HCT116 (cell line): Measurements from ENCODE around the gene TARBP1. TPM values are rescaled to one million over a fixed set of nuclear protein-coding genes. Genes with fewer than 3 reads are reported as not detected.

ENCODE experiments used
- ATAC-seq: fragments of 200-7000 bp; cut with Tn5 transposase; 2 replicates; pipeline ENCODE4 v1.9.1; 2020; ENCODE audit warnings: mild to moderate bottlenecking, moderate library complexity
- BruUV-seq: library from RNA; stranded (reverse); fragments of 400-500 nt; replicated peaks from 2 replicates; lab custom pipeline; 2021; lab: Mats Ljungman, UMichigan
- CTCF ChIA-PET: fragments of 300-600 bp; sonication (Branson Sonifier 250); formaldehyde crosslinking; loops from one replicate; lab custom pipeline; 2021; ENCODE audit warnings: antibody characterized with exemption; lab: Charles Lee
- POLR2A ChIA-PET: fragments of 300-600, 350-600 bp; sonication (Branson Sonifier 250); formaldehyde crosslinking; loops from one replicate; lab custom pipeline; 2021; ENCODE audit warnings: antibody characterized with exemption; lab: Charles Lee
- RAD21 ChIA-PET, 2 experiments: fragments of 300-600 bp; sonication (Branson Sonifier 250); formaldehyde crosslinking; loops; one replicate each; lab custom pipeline; 2023; ENCODE audit warnings: low total read pairs in 2 of 2; ENCODE audit not compliant: uncharacterized antibody in 2 of 2, unreplicated experiment in 2 of 2, low non-redundant PET in 1 of 2; lab: Charles Lee
- DNase-seq: peaks from one replicate; pipeline ENCODE4 v3.0.0-alpha.2; 2010; ENCODE audit warnings: low read depth, low spot score
- H2AFZ ChIP-seq: fragments of 200-600 bp; shearing (Covaris generic), sonication (generic); 2 replicates; pipeline ENCODE4 v1.6.1; 2017; ENCODE audit warnings: low read depth, mixed run types, mixed read lengths, antibody characterized with exemption, low read length; ENCODE audit not compliant: poor library complexity, severe bottlenecking
- H3K27ac ChIP-seq: 2 replicates; pipeline ENCODE4 v1.5.1; 2012; ENCODE audit warnings: low read depth, low read length
- H3K27me3 ChIP-seq: fragments of 200-600 bp; sonication (generic); 2 replicates; pipeline ENCODE4 v1.6.1; 2016; ENCODE audit warnings: mixed run types, low read length, mixed read lengths; ENCODE audit not compliant: insufficient read depth
- H3K36me3 ChIP-seq, 2 experiments: fragments of 200-500 bp in 1 of 2; fragments of 200-600 bp in 1 of 2; sonication (Bioruptor generic) in 1 of 2; sonication (generic) in 1 of 2; 2 replicates each; pipeline versions ENCODE4 v1.5.1 to v1.6.1; 2014 to 2016; ENCODE audit warnings: low read length in 2 of 2, inconsistent platforms in 1 of 2, mixed read lengths in 1 of 2, mixed run types in 1 of 2; ENCODE audit not compliant: insufficient read depth in 2 of 2, control insufficient read depth in 1 of 2
- H3K4me1 ChIP-seq, 2 experiments: fragments of 200-600 bp in 1 of 2; sonication (generic) in 1 of 2; 2 replicates each; pipeline versions ENCODE4 v1.5.1 to v1.6.1; 2012 to 2017; ENCODE audit warnings: low read length in 2 of 2, inconsistent platforms in 1 of 2, mild to moderate bottlenecking in 1 of 2, mixed read lengths in 1 of 2, mixed run types in 1 of 2, moderate library complexity in 1 of 2; ENCODE audit not compliant: insufficient read depth in 2 of 2, control insufficient read depth in 1 of 2
- H3K4me2 ChIP-seq: fragments of 200-600 bp; sonication (generic); 2 replicates; pipeline ENCODE4 v1.6.1; 2017; ENCODE audit warnings: mixed run types, low read length, mixed read lengths
- H3K4me3 ChIP-seq, 2 experiments: fragments of 200-600 bp in 1 of 2; sonication (generic) in 1 of 2; replicated peaks in 1 of 2; 2 replicates each; pipeline ENCODE4 v1.5.1; 2011 to 2016; ENCODE audit warnings: low read length in 2 of 2, control low read depth in 1 of 2, low read depth in 1 of 2, mild to moderate bottlenecking in 1 of 2, mixed read lengths in 1 of 2, mixed run types in 1 of 2
- H3K79me2 ChIP-seq: fragments of 200-600 bp; sonication (generic); 2 replicates; pipeline ENCODE4 v1.6.1; 2017; ENCODE audit warnings: mild to moderate bottlenecking, mixed run types, low read length, moderate library complexity, mixed read lengths; ENCODE audit not compliant: insufficient read depth
- H3K9ac ChIP-seq: fragments of 200-600 bp; sonication (generic); 2 replicates; pipeline ENCODE4 v1.6.1; 2016; ENCODE audit warnings: low read length, mixed read lengths
- H3K9me2 ChIP-seq: fragments of 200-600 bp; sonication (generic), shearing (Covaris generic); 2 replicates; pipeline ENCODE4 v1.6.1; 2017; ENCODE audit warnings: mixed run types, mild to moderate bottlenecking, moderate library complexity; ENCODE audit not compliant: insufficient read depth
- H3K9me3 ChIP-seq, 2 experiments: fragments of 200-500 bp in 1 of 2; fragments of 200-600 bp in 1 of 2; sonication (Bioruptor generic) in 1 of 2; sonication (generic) in 1 of 2; 2 replicates each; pipeline ENCODE4 v1.6.1; 2014 to 2017; ENCODE audit warnings: low read length in 2 of 2, mixed read lengths in 2 of 2, inconsistent platforms in 1 of 2, low read depth in 1 of 2, mild to moderate bottlenecking in 1 of 2, mixed run types in 1 of 2, moderate library complexity in 1 of 2; ENCODE audit not compliant: control insufficient read depth in 1 of 2, insufficient read depth in 1 of 2
- H4K20me1 ChIP-seq: fragments of 200-600 bp; sonication (generic), shearing (Covaris generic); 2 replicates; pipeline ENCODE4 v1.6.1; 2017; ENCODE audit warnings: mixed run types, mild to moderate bottlenecking, moderate library complexity; ENCODE audit not compliant: insufficient read depth
- CBX3 ChIP-seq: IDR thresholded peaks from 2 replicates; pipeline ENCODE4 v1.6.1; 2012; ENCODE audit warnings: low read depth
- CEBPB ChIP-seq: IDR thresholded peaks from 2 replicates; pipeline ENCODE4 v1.6.1; 2012; ENCODE audit warnings: low read depth
- EGR1 ChIP-seq: IDR thresholded peaks from 2 replicates; pipeline ENCODE4 v1.6.1; 2012; ENCODE audit warnings: low read depth
- ELF1 ChIP-seq: IDR thresholded peaks from 2 replicates; pipeline ENCODE4 v1.6.1; 2012; ENCODE audit warnings: low read depth, borderline replicate concordance
- EZH2 ChIP-seq: fragments of 200-600 bp; sonication (generic); IDR thresholded peaks from 2 replicates; pipeline ENCODE4 v1.6.1; 2017; ENCODE audit warnings: antibody characterized with exemption, mixed run types
- EZH2phosphoT487 ChIP-seq: fragments of 200-600 bp; IDR thresholded peaks from 2 replicates; pipeline ENCODE4 v1.6.1; 2018; ENCODE audit warnings: antibody characterized with exemption, borderline replicate concordance
- JUND ChIP-seq: IDR thresholded peaks from 2 replicates; pipeline ENCODE4 v1.6.1; 2012
- POLR2AphosphoS5 ChIP-seq: IDR thresholded peaks from 2 replicates; pipeline ENCODE4 v1.6.1; 2011; ENCODE audit warnings: mild to moderate bottlenecking, low read depth, low read length, moderate library complexity
- SRF ChIP-seq: IDR thresholded peaks from 2 replicates; pipeline ENCODE4 v1.6.1; 2012; ENCODE audit warnings: low read depth
- TCF7L2 ChIP-seq: IDR thresholded peaks from 2 replicates; pipeline ENCODE4 v1.7.0; 2011; ENCODE audit warnings: borderline replicate concordance, inconsistent platforms; ENCODE audit not compliant: insufficient read depth, insufficient read length; ENCODE audit errors: extremely low read depth
- intact Hi-C: fragments of 100-400 bp; cut with micrococcal nuclease; formaldehyde crosslinking; loops from 2 replicates; pipeline ENCODE4 v1.10.0; 2022
- total RNA-seq: library from RNA; stranded (reverse); gene quantifications from one replicate; pipeline ENCODE4 v1.2.1, GENCODE V29; 2021; ENCODE audit not compliant: unreplicated experiment
- TF ChIP-seq, protein P1 (sequence below): IDR thresholded peaks from 2 replicates; pipeline ENCODE4 v1.6.1; 2011; ENCODE audit warnings: mild to moderate bottlenecking, low read length, moderate library complexity; ENCODE audit not compliant: insufficient replicate concordance; ENCODE audit errors: extremely low read depth

The TARBP1 gene
- total RNA-seq, 1 experiment from 2014 or later: 17.2 TPM

DNA sequence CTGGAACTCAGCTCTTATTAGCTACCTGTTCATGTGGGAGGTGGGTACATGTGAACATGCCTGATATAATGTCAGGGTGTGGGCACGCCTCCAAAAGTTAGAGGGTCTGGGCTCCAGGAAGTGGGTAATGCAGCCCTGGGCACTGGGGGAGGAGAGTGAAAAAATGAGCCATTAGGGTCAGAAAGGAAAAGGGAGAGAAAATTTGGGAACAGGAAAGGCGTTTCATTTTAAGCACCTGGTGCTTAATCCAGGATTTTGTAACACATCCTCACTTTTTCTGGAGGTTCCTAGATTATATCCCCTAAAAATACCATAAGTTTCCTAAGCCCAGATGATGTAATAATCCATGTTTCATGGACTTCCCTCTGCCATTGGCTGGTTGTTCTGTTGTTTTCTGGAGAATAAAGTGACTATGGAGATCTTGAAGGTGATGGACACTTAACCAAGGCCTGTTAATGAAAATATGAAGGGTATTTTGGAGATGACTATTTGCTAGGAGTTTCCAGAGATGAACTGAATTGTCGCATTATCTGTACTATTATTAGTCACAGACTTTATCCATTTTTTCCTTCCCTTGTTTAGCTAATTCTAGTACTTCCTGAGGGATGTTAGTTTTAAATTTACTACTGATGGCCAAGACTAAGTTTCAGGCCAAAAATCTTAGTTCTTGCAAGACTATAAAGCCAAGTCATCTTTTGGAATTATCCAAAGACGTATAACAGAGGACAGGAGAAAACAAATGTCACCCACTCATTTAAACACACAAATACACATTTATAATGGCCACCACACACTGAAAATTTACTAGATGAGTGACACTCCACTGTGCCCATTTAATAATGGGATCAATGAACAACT is 24.4 kb upstream of the TARBP1 start:
- TF ChIP-seq POLR2AphosphoS5 (no peak), CBX3 (no peak), SRF (no peak), ELF1 (no peak), EZH2phosphoT487 (no peak), JUND (no peak), EZH2 (no peak), EGR1 (no peak), CEBPB (no peak), TCF7L2 (no peak)
- TF ChIP-seq, protein P1, sequence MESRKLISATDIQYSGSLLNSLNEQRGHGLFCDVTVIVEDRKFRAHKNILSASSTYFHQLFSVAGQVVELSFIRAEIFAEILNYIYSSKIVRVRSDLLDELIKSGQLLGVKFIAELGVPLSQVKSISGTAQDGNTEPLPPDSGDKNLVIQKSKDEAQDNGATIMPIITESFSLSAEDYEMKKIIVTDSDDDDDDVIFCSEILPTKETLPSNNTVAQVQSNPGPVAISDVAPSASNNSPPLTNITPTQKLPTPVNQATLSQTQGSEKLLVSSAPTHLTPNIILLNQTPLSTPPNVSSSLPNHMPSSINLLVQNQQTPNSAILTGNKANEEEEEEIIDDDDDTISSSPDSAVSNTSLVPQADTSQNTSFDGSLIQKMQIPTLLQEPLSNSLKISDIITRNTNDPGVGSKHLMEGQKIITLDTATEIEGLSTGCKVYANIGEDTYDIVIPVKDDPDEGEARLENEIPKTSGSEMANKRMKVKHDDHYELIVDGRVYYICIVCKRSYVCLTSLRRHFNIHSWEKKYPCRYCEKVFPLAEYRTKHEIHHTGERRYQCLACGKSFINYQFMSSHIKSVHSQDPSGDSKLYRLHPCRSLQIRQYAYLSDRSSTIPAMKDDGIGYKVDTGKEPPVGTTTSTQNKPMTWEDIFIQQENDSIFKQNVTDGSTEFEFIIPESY: no peak
- TF ChIP-seq, all 23 proteins: peak for 0
- H3K9me2 ChIP-seq: no peaks in the 10 kb centered on the region
- ChIA-PET CTCF (no interaction called here), POLR2A (no interaction called here), RAD21 (interaction anchor here in 1 of 2 experiments (0.7 kb wide), 1 partner anchor 581 kb away, joined by 3 read pairs; no protein-coding TSS in a partner anchor)
- no peaks in the 10 kb centered on the region for H3K79me2 ChIP-seq
- ATAC-seq: no peak
- no peaks in the 10 kb centered on the region for H3K27me3 ChIP-seq
- intact Hi-C loops: no loop called here
- no peaks in the 10 kb centered on the region for H3K36me3 ChIP-seq
- H2AFZ ChIP-seq: no peak overlapping the region
- H3K4me3 ChIP-seq: no peak overlapping the region
- no peaks in the 10 kb centered on the region for H3K9me3 ChIP-seq
- no TSS peak for BruUV-seq
- H3K4me1 ChIP-seq: peaks cover 13 to 35% of the 10 kb centered on the region in 2 experiments
- H4K20me1 ChIP-seq: no peaks in the 10 kb centered on the region
- no peak overlapping the region for H3K4me2 ChIP-seq
- no peak for DNase-seq
- H3K27ac ChIP-seq: no peak overlapping the region
- no peak overlapping the region for H3K9ac ChIP-seq
